HCT116 (cell line): Measurements from ENCODE around the gene TMEM51. TPM values are rescaled to one million over a fixed set of nuclear protein-coding genes. Genes with fewer than 3 reads are reported as not detected.

ENCODE experiments used
- ATAC-seq: fragments of 200-7000 bp; cut with Tn5 transposase; 2 replicates; pipeline ENCODE4 v1.9.1; 2020; ENCODE audit warnings: mild to moderate bottlenecking, moderate library complexity
- BruUV-seq: library from RNA; stranded (reverse); fragments of 400-500 nt; replicated peaks from 2 replicates; lab custom pipeline; 2021; lab: Mats Ljungman, UMichigan
- CTCF ChIA-PET: fragments of 300-600 bp; sonication (Branson Sonifier 250); formaldehyde crosslinking; loops from one replicate; lab custom pipeline; 2021; ENCODE audit warnings: antibody characterized with exemption; lab: Charles Lee
- POLR2A ChIA-PET: fragments of 300-600, 350-600 bp; sonication (Branson Sonifier 250); formaldehyde crosslinking; loops from one replicate; lab custom pipeline; 2021; ENCODE audit warnings: antibody characterized with exemption; lab: Charles Lee
- RAD21 ChIA-PET, 2 experiments: fragments of 300-600 bp; sonication (Branson Sonifier 250); formaldehyde crosslinking; loops; one replicate each; lab custom pipeline; 2023; ENCODE audit warnings: low total read pairs in 2 of 2; ENCODE audit not compliant: uncharacterized antibody in 2 of 2, unreplicated experiment in 2 of 2, low non-redundant PET in 1 of 2; lab: Charles Lee
- DNase-seq: peaks from one replicate; pipeline ENCODE4 v3.0.0-alpha.2; 2010; ENCODE audit warnings: low read depth, low spot score
- H2AFZ ChIP-seq: fragments of 200-600 bp; shearing (Covaris generic), sonication (generic); 2 replicates; pipeline ENCODE4 v1.6.1; 2017; ENCODE audit warnings: low read depth, mixed run types, mixed read lengths, antibody characterized with exemption, low read length; ENCODE audit not compliant: poor library complexity, severe bottlenecking
- H3K27ac ChIP-seq: 2 replicates; pipeline ENCODE4 v1.5.1; 2012; ENCODE audit warnings: low read depth, low read length
- H3K27me3 ChIP-seq: fragments of 200-600 bp; sonication (generic); 2 replicates; pipeline ENCODE4 v1.6.1; 2016; ENCODE audit warnings: mixed run types, low read length, mixed read lengths; ENCODE audit not compliant: insufficient read depth
- H3K36me3 ChIP-seq, 2 experiments: fragments of 200-500 bp in 1 of 2; fragments of 200-600 bp in 1 of 2; sonication (Bioruptor generic) in 1 of 2; sonication (generic) in 1 of 2; 2 replicates each; pipeline versions ENCODE4 v1.5.1 to v1.6.1; 2014 to 2016; ENCODE audit warnings: low read length in 2 of 2, inconsistent platforms in 1 of 2, mixed read lengths in 1 of 2, mixed run types in 1 of 2; ENCODE audit not compliant: insufficient read depth in 2 of 2, control insufficient read depth in 1 of 2
- H3K4me1 ChIP-seq, 2 experiments: fragments of 200-600 bp in 1 of 2; sonication (generic) in 1 of 2; 2 replicates each; pipeline versions ENCODE4 v1.5.1 to v1.6.1; 2012 to 2017; ENCODE audit warnings: low read length in 2 of 2, inconsistent platforms in 1 of 2, mild to moderate bottlenecking in 1 of 2, mixed read lengths in 1 of 2, mixed run types in 1 of 2, moderate library complexity in 1 of 2; ENCODE audit not compliant: insufficient read depth in 2 of 2, control insufficient read depth in 1 of 2
- H3K4me2 ChIP-seq: fragments of 200-600 bp; sonication (generic); 2 replicates; pipeline ENCODE4 v1.6.1; 2017; ENCODE audit warnings: mixed run types, low read length, mixed read lengths
- H3K4me3 ChIP-seq, 2 experiments: fragments of 200-600 bp in 1 of 2; sonication (generic) in 1 of 2; replicated peaks in 1 of 2; 2 replicates each; pipeline ENCODE4 v1.5.1; 2011 to 2016; ENCODE audit warnings: low read length in 2 of 2, control low read depth in 1 of 2, low read depth in 1 of 2, mild to moderate bottlenecking in 1 of 2, mixed read lengths in 1 of 2, mixed run types in 1 of 2
- H3K79me2 ChIP-seq: fragments of 200-600 bp; sonication (generic); 2 replicates; pipeline ENCODE4 v1.6.1; 2017; ENCODE audit warnings: mild to moderate bottlenecking, mixed run types, low read length, moderate library complexity, mixed read lengths; ENCODE audit not compliant: insufficient read depth
- H3K9ac ChIP-seq: fragments of 200-600 bp; sonication (generic); 2 replicates; pipeline ENCODE4 v1.6.1; 2016; ENCODE audit warnings: low read length, mixed read lengths
- H3K9me2 ChIP-seq: fragments of 200-600 bp; sonication (generic), shearing (Covaris generic); 2 replicates; pipeline ENCODE4 v1.6.1; 2017; ENCODE audit warnings: mixed run types, mild to moderate bottlenecking, moderate library complexity; ENCODE audit not compliant: insufficient read depth
- H3K9me3 ChIP-seq, 2 experiments: fragments of 200-500 bp in 1 of 2; fragments of 200-600 bp in 1 of 2; sonication (Bioruptor generic) in 1 of 2; sonication (generic) in 1 of 2; 2 replicates each; pipeline ENCODE4 v1.6.1; 2014 to 2017; ENCODE audit warnings: low read length in 2 of 2, mixed read lengths in 2 of 2, inconsistent platforms in 1 of 2, low read depth in 1 of 2, mild to moderate bottlenecking in 1 of 2, mixed run types in 1 of 2, moderate library complexity in 1 of 2; ENCODE audit not compliant: control insufficient read depth in 1 of 2, insufficient read depth in 1 of 2
- H4K20me1 ChIP-seq: fragments of 200-600 bp; sonication (generic), shearing (Covaris generic); 2 replicates; pipeline ENCODE4 v1.6.1; 2017; ENCODE audit warnings: mixed run types, mild to moderate bottlenecking, moderate library complexity; ENCODE audit not compliant: insufficient read depth
- CBX3 ChIP-seq: IDR thresholded peaks from 2 replicates; pipeline ENCODE4 v1.6.1; 2012; ENCODE audit warnings: low read depth
- CTCF ChIP-seq, 3 experiments: fragments of 200-600 bp in 1 of 3; sonication (generic) in 1 of 3; IDR thresholded peaks in 2 of 3; conservative IDR thresholded peaks in 1 of 3; 2 replicates each; pipeline ENCODE4 v1.5.1; 2012 to 2017; ENCODE audit warnings: low read depth in 2 of 3, low read length in 2 of 3, antibody characterized with exemption in 1 of 3, borderline replicate concordance in 1 of 3, control low read depth in 1 of 3, mild to moderate bottlenecking in 1 of 3, mixed read lengths in 1 of 3, mixed run types in 1 of 3, moderate library complexity in 1 of 3; ENCODE audit not compliant: insufficient read depth in 1 of 3
- EGR1 ChIP-seq: IDR thresholded peaks from 2 replicates; pipeline ENCODE4 v1.6.1; 2012; ENCODE audit warnings: low read depth
- MAX ChIP-seq: IDR thresholded peaks from 2 replicates; pipeline ENCODE4 v1.6.1; 2012
- POLR2A ChIP-seq: IDR thresholded peaks from 2 replicates; pipeline ENCODE4 v1.7.0; 2011; ENCODE audit warnings: borderline replicate concordance; ENCODE audit not compliant: insufficient read depth, insufficient read length; ENCODE audit errors: extremely low read depth
- POLR2AphosphoS5 ChIP-seq: IDR thresholded peaks from 2 replicates; pipeline ENCODE4 v1.6.1; 2011; ENCODE audit warnings: mild to moderate bottlenecking, low read depth, low read length, moderate library complexity
- RAD21 ChIP-seq: IDR thresholded peaks from 2 replicates; pipeline ENCODE4 v1.6.1; 2012; ENCODE audit warnings: low read depth, mild to moderate bottlenecking
- REST ChIP-seq: IDR thresholded peaks from 2 replicates; pipeline ENCODE4 v1.6.1; 2012; ENCODE audit warnings: low read depth
- SP1 ChIP-seq: IDR thresholded peaks from 2 replicates; pipeline ENCODE4 v1.6.1; 2012; ENCODE audit warnings: low read depth
- TCF7L2 ChIP-seq: IDR thresholded peaks from 2 replicates; pipeline ENCODE4 v1.7.0; 2011; ENCODE audit warnings: borderline replicate concordance, inconsistent platforms; ENCODE audit not compliant: insufficient read depth, insufficient read length; ENCODE audit errors: extremely low read depth
- YY1 ChIP-seq: IDR thresholded peaks from 2 replicates; pipeline ENCODE4 v1.6.1; 2011; ENCODE audit warnings: low read length, low read depth, moderate library complexity, mild to moderate bottlenecking; ENCODE audit not compliant: insufficient replicate concordance; ENCODE audit errors: extremely low read depth
- ZBTB33 ChIP-seq: IDR thresholded peaks from 2 replicates; pipeline ENCODE4 v1.6.1; 2011; ENCODE audit warnings: mild to moderate bottlenecking, low read length, moderate library complexity; ENCODE audit not compliant: insufficient replicate concordance; ENCODE audit errors: extremely low read depth
- ZFX ChIP-seq: fragments of 450-650 bp; IDR thresholded peaks from 2 replicates; pipeline ENCODE4 v1.6.1; 2017
- intact Hi-C: fragments of 100-400 bp; cut with micrococcal nuclease; formaldehyde crosslinking; loops from 2 replicates; pipeline ENCODE4 v1.10.0; 2022
- total RNA-seq: library from RNA; stranded (reverse); gene quantifications from one replicate; pipeline ENCODE4 v1.2.1, GENCODE V29; 2021; ENCODE audit not compliant: unreplicated experiment

TMEM51 gene
- total RNA-seq, 1 experiment from 2014 or later, result 16.6 TPM

GRCh38 chr1:15157524-15158399 is 4.2 kb downstream of the TMEM51 start:
- no peak for TF ChIP-seq POLR2AphosphoS5
- TF ChIP-seq TCF7L2, result no peak
- TF ChIP-seq ZFX, result no peak
- TF ChIP-seq POLR2A, result no peak
- TF ChIP-seq RAD21, result no peak
- no peak for TF ChIP-seq ZBTB33
- no peak for TF ChIP-seq REST
- no peak for TF ChIP-seq MAX
- no peak for TF ChIP-seq CBX3
- TF ChIP-seq YY1, result no peak
- TF ChIP-seq CTCF (IDR thresholded peaks at IDR 0.05 in 2 of 3, conservative IDR thresholded peaks at IDR 0.05 in 1 of 3; ENCODE audit: borderline replicate concordance in 1 of 3, insufficient read depth in 1 of 3, low read depth in 2 of 3, low read length in 2 of 3), result no peak
- TF ChIP-seq SP1, result no peak
- TF ChIP-seq EGR1, result no peak
- BruUV-seq, result no TSS peak
- Histone ChIP-seq H3K27me3 (no peaks in the 10 kb centered on the region), H2AFZ (no peak overlapping the region), H3K79me2 (peaks cover 85% of the 10 kb centered on the region), H3K4me2 (no peak overlapping the region), H4K20me1 (no peaks in the 10 kb centered on the region; the same call in 1 of the 2 replicates), H3K4me1 (peaks cover 10 to 44% of the 10 kb centered on the region in 2 experiments; a peak in 3 of 4 replicates), H3K4me3 (no peak overlapping the region), H3K27ac (no peak overlapping the region), H3K9ac (no peak overlapping the region), H3K9me2 (no peaks in the 10 kb centered on the region), H3K36me3 (no peaks in the 10 kb centered on the region), H3K9me3 (no peaks in the 10 kb centered on the region)
- DNase-seq (no peak), ATAC-seq (no peak)
- intact Hi-C loops, result no loop called here
- ChIA-PET RAD21 (no interaction called here), POLR2A (interaction anchor here (1.3 kb wide), 1 partner anchor 11 kb away, joined by 3 read pairs; no protein-coding TSS in a partner anchor), CTCF (no interaction called here)
